ENCODE measurements around the gene SLC7A6OS.
A peak's percentile ranks its signal among the peaks of the same experiment; 100 is the strongest.

The SLC7A6OS gene

DNA sequence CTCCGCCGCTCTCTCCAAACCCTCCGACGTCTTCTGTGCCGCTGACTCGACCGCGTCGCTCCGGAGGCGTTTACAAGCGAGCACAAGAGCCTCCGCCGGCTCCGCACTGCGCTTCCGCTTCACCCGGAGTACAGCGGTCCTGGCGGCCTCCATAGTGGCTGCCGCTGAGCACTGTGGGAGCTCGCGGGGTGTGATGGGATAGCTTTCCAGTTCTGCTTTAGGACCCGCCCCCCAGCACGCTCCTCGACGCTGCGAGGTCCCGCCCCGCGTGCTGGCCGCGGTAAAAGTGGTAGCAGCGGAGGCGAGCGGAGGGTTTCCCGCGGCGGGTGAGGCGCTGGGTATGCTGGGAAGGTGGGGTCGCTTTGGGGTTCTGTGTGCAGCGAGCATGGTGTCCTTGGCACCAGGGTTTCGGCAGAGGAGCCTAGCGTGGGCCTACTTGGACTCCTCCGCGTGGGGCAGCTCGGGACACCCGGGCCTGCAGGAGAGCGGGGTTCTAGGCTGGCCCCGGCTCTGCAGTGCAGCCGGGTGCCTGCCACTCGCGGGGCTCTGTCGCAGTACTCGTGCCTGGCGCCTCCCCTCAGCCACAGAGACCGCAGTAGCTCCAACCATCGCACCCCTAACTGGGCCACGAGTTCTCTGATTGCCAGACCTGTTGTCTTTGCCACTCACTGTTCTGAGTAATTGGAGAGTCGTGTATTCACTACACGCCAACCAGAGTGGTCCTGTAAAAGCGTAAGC is at the start of gene SLC7A6OS, which contains the start of gene PRMT7:
SLC7A6OS (minus strand) TSS at position 173 of the 738 bp plus-strand sequence; CDS start at position 153, 20 bp downstream.
PRMT7 (plus strand) TSS at position 246 of the 738 bp plus-strand sequence. CDS start 4,961 bp downstream, outside the sequence.
- peak within 1 kb of the TSS; percentile 97 for H3K4me3 ChIP-seq (replicated peaks; ENCODE audit: low read depth, low read length)
- TF ChIP-seq, protein P1, sequence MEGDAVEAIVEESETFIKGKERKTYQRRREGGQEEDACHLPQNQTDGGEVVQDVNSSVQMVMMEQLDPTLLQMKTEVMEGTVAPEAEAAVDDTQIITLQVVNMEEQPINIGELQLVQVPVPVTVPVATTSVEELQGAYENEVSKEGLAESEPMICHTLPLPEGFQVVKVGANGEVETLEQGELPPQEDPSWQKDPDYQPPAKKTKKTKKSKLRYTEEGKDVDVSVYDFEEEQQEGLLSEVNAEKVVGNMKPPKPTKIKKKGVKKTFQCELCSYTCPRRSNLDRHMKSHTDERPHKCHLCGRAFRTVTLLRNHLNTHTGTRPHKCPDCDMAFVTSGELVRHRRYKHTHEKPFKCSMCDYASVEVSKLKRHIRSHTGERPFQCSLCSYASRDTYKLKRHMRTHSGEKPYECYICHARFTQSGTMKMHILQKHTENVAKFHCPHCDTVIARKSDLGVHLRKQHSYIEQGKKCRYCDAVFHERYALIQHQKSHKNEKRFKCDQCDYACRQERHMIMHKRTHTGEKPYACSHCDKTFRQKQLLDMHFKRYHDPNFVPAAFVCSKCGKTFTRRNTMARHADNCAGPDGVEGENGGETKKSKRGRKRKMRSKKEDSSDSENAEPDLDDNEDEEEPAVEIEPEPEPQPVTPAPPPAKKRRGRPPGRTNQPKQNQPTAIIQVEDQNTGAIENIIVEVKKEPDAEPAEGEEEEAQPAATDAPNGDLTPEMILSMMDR (IDR thresholded peaks at IDR 0.05; ENCODE audit: insufficient read depth, low read length, poor library complexity, severe bottlenecking) = no peak
- H3K27me3 ChIP-seq (replicated peaks; ENCODE audit: control insufficient read depth, insufficient read depth, low read length) = no peaks in the 10 kb centered on the region
- peaks cover 1% of the 10 kb centered on the region for H3K36me3 ChIP-seq (ENCODE audit: control insufficient read depth, insufficient read depth, low read length)
- peak; percentile 93 for DNase-seq (ENCODE audit: extremely low read depth, insufficient read length)

DNA sequence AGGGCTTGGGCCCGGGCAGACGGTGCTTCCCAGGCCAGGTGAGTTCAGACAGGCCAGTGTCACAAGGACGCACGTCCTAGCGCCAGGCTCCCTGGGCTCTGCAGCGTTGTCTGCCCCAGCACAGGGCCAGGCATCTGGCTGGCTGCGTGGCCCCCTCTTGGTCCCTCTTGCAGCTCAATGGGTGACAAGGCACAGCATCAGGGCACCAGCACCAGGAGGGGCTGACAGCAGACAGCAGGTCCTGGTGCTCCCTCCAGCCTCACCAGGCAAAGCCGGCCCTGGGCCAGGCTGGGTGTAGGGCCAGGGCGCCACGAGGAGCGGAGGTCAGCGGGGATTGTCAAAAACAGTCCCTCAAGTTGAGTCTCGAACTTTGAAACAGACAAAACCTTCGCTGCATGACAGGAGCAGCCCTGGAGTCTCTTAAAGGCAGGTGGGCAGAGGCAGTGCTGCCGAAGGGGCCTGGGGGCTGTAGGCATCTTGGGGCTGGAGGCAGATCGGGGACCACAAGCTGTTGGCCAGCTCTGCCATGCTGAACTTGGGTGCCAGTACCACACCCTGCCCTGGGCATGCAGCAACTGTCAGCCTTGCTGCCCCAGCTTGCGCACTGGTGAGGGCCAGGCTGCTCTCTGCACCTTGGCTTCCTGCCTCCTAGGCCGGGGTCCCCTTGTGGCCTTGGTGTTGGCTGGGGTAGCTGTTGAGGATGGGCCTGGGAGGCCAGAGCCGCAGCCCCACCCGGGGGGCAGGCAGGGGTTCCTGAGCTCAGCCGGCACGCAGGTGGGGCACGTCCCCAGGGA is 48.8 kb upstream of the SLC7A6OS start:
- H3K4me3 ChIP-seq (replicated peaks; ENCODE audit: low read depth, low read length) = no peak overlapping the region
- no peak for DNase-seq (ENCODE audit: extremely low read depth, insufficient read length)
- peaks cover 32% of the 10 kb centered on the region for H3K36me3 ChIP-seq (ENCODE audit: control insufficient read depth, insufficient read depth, low read length)
- H3K27me3 ChIP-seq (replicated peaks; ENCODE audit: control insufficient read depth, insufficient read depth, low read length) = no peaks in the 10 kb centered on the region
- TF ChIP-seq, protein P1 (IDR thresholded peaks at IDR 0.05; ENCODE audit: insufficient read depth, low read length, poor library complexity, severe bottlenecking) = no peak

DNA sequence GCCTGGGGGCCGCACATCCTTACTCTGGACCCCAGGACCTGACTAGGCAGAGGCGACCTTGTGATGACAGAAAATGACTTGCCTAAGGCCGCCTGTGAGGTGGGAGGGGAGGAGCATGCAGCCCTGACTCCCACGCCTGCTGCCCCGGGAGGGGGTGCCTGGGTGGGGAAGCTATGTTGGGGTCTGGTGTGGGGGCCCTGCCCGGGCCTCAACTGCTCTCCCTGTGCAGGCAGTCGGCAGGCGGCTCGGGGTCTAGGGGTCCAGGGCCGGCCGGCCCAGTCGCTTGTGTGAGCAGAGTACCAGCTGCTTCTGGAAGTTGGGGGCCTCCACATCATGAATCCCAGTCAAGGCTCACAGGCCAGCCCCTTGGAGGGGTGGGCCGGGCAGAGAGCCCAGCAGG is 48.2 kb upstream of the SLC7A6OS start:
- Histone ChIP-seq H3K36me3 (ENCODE audit: control insufficient read depth, insufficient read depth, low read length) (peaks cover 32% of the 10 kb centered on the region), H3K27me3 (replicated peaks; ENCODE audit: control insufficient read depth, insufficient read depth, low read length) (no peaks in the 10 kb centered on the region), H3K4me3 (replicated peaks; ENCODE audit: low read depth, low read length) (no peak overlapping the region)
- TF ChIP-seq, protein P1 (IDR thresholded peaks at IDR 0.05; ENCODE audit: insufficient read depth, low read length, poor library complexity, severe bottlenecking) = no peak
- DNase-seq (ENCODE audit: extremely low read depth, insufficient read length) = no peak

- DNase-seq (ENCODE audit: extremely low read depth, insufficient read length) = no peak
- H3K4me3 ChIP-seq (replicated peaks; ENCODE audit: low read depth, low read length) = no peak overlapping the region
- H3K36me3 ChIP-seq (ENCODE audit: control insufficient read depth, insufficient read depth, low read length) = peaks cover 41% of the 10 kb centered on the region
- TF ChIP-seq, protein P1 (IDR thresholded peaks at IDR 0.05; ENCODE audit: insufficient read depth, low read length, poor library complexity, severe bottlenecking) = no peak
- no peaks in the 10 kb centered on the region for H3K27me3 ChIP-seq (replicated peaks; ENCODE audit: control insufficient read depth, insufficient read depth, low read length)
These were observed 47.2 kb upstream of the SLC7A6OS start for GRCh38 chr16:68357923-68358322.

DNA sequence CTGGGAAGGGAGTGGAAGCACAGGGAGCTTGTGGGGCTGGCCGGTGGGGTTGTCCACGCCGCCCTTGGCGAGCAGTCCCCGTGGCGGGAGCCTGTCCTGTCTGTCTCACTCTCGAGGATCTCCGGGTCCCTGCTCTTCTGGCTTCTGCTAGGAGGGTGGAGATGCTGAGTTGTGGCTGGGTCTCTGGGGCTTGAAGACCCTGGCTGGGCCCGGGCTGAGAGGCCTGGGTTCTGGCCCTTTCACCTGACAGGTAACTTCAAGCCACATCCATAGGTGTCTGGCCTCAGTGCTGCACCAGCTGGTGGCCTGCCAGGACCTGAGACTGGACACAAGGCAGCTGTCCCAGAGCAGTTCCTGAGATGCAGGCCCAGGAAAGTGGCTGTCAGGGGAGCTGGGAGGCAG is 46.8 kb upstream of the SLC7A6OS start:
- no peak overlapping the region for H3K4me3 ChIP-seq (replicated peaks; ENCODE audit: low read depth, low read length)
- no peaks in the 10 kb centered on the region for H3K27me3 ChIP-seq (replicated peaks; ENCODE audit: control insufficient read depth, insufficient read depth, low read length)
- TF ChIP-seq, protein P1 (IDR thresholded peaks at IDR 0.05; ENCODE audit: insufficient read depth, low read length, poor library complexity, severe bottlenecking) = peak; percentile 8
- no peak for DNase-seq (ENCODE audit: extremely low read depth, insufficient read length)
- peaks cover 42% of the 10 kb centered on the region for H3K36me3 ChIP-seq (ENCODE audit: control insufficient read depth, insufficient read depth, low read length)
